G401 (cell line): ENCODE results near the gene KIF18B. TPM values are rescaled to one million over a fixed set of nuclear protein-coding genes. Genes with fewer than 3 reads are reported as not detected.

Experiments used
- DNase-seq: peaks from one replicate; pipeline ENCODE4 v3.0.0-alpha.2; 2015; ENCODE audit warnings: low spot score
- in situ Hi-C: cut with HindIII; loops from 2 replicates; pipeline ENCODE4 v1.10.0; 2016; ENCODE audit warnings: low sequenced_read_pairs, mixed read lengths
- total RNA-seq: library from RNA; depleted of rRNA; stranded (reverse); fragments of >200 nt; shearing (Covaris generic); gene quantifications from 2 replicates; pipeline ENCODE4 v1.2.3, GENCODE V29; 2014

Gene KIF18B
- total RNA-seq, 1 experiment from 2014 or later: 24.4 TPM

DNA sequence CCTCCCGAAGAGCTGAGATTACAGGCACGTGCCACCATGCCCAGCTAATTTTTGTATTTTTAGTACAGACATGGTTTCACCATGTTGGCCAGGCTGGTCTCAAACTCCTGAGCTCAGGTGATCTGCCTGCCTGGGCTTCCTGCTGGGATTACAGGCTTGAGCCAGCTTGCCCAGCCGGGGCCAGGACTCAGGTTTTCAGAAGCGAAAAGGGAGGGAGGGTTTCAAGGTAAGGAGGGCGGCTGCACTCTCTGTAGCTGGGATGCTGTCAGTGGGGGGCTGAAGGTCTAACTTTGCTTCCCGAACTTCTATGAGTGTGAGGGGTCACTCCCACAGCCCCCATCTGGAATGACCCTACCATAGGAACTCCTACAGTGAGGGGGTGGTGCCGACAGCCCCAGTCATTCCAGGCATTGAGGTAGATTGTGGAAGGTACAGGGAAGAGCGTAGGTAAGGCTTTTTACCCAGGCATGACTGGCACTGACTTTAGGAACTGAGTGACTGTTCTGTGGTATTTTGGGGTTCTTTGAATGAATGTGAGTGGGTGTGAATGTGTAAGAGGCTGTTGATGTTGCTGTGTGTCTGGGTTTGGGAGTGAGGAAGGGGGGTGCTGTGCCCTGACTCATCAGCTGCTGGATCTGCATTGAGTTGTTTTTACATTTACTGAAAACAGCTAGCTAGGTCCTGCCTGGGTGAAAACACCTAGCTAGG is 24.4 kb upstream of the KIF18B start:
- no peak for DNase-seq
- in situ Hi-C loops: no loop called here

DNA sequence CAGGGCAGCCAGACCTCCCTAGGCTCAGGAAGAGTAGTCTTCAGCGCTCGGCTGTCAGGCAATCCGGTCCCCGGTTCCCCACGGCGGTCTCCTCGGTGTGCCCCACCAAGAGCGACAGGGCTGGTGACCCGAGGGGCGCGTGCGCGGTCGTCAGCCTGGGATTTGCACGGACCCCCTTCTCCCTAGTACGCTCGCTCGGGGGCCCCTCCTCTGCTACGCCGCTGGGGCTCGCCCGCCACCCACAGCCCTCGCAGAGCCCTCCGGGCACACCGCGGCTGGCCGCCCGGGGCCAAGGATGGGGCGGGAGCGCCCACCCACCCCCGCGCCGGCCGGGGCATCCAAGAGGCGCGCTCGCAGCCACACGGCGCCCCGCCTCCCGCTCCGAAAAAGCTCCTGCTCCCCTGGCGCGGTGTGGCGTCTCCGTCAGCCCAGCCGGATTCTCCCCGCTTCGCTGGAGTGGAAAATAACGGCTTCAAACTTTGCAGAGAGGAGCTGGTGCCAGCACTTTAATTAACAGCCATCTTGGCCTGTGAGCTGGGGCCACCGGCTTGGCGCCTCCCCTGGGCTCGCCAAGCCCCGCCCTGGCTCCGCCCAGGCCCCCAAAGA is 22.7 kb upstream of the KIF18B start:
- in situ Hi-C loops: no loop called here
- peak; percentile 46 for DNase-seq

DNA sequence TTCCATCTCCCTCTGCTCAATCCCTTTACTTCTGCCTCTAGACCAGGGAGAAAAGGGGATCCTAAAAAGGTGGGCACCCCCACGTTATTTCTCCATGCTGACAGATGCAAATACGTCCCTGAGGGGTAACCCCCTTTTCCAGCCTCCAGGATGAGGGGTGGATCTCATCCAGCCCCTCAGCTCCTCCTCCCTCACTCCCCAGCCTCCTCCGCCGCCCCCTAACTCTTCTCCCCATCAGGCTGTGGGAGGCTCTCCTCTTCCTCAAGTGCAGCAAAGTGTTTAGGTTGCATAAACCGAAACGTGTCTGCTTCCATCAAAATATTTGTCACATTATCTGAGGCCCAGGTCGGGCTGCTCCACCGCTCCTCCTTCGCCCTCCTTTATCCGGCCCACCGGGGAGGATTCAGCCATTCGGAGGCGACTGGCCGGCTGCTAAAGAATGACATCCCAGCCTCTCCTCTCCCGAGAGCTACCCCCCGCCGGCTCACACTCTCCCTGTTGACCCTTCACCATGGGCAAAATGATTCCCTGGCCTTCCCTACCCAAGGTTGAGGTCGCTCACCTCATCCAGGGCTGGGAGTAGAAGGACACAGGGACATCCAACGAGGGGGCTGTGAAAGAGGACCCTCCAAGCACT is 21.7 kb upstream of the KIF18B start:
- DNase-seq: no peak
- in situ Hi-C loops: no loop called here

DNA sequence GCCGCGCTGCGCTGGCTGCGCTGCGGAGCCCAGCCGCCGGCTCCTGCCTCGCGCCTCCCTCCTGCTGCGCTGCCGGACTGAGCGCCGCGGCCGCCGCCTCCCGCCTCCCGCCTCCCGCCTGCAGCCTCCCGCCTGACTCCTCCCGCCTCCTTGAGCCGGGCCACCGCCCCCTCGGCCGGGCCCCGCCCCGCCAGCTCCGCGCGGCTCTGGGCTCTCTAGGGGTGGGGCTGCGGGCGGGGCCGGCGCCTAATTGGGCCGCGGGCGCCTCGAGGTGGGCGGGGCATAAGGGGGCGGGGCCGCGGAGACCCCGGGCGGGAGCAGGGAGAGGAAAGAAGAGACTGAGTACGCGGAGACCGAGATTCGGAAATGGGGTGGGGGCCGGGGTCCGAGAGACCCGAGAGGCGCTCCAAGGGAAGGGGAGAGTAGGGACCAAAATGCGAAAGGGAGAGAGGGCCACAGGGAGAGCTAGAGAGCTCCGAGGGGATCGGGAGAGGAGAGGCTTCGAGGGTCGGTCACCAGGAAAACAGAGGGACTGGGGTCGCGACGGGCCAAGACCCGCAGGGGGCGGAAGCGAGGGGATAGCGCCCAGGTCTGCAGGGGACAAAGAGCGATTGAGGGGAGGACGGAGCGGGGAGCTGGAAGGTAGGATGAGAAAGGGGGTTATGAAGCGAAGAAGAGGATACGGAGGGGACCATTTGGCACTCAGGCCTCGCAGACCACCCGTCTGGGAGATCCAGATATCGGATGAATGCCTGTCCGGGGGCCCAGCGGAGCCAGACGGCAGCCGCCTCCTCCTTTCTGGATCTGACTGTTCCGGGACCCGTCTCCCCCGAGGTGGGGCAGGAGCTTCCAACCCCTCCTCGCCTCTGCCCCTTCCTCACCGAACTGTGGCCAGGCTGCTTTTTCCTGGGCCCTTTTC is 20.9 kb upstream of the KIF18B start, which contains the start of gene C1QL1:
Gene C1QL1 (minus strand): TSS at position 79 of the 919 bp plus-strand sequence. CDS start 255 bp downstream, outside the sequence.
- in situ Hi-C loops: no loop called here

DNA sequence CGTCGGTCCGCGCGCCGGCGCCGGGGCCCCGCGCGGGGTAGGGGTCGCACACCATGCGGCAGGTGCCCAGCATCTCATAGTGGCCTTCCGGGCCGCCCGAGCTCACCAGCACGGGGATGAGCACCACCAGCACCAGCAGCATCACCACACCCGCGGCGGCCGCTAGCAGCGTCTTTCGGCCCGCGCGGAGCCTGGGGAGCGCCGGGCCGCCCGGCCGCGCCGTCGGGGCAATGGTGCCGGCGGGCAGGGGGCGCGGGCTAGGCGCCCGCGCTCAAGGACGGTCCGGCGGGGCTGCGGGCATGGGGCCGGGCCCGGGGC is 20.3 kb upstream of the KIF18B start:
- in situ Hi-C loops: no loop called here

More for the DNA sequence above, 20.9 kb upstream of the KIF18B start, which contains the start of gene C1QL1:
- peak; percentile 63 for DNase-seq

DNA sequence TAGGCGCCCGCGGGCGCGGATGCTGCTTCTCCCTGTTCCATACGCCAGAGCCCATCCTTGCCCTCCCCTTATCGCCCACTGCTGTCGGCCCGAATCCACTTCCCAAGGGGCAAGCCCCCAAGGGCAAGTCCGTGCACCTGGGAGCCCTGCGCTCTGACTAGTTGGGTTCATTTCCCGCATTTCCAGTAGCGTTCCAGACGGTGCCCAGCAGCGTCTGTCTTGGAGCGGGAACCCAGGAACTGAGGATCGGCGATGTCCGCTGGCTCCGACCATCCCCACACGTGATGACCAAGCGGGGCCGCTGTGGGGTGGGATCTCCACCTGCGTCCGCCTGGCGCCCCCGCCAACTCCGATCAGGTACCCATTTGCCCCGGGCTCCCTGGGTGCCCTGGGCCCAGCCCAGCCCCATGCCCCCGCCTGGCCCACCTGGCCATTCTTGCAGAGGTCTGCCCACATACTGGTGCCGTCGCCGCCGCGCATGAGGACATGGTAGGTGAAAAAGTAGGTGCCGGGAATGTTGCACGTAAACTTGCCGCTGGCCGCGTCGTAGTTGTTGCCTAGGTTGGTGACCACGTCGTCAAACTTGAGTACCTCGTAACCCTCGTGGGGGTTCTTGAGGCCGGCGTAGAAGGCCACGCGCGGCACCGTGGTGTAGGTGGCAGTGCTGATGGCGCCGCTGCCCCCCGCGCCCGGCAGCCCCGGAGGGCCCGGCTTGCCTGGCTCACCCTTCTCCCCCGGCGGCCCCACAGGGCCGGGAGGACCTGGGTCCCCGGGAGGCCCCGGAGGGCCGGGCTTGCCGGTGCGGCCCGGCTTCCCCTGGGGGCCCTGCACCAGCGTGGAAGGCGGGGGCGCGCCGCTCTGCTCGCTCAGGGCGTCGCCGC is 19.7 kb upstream of the KIF18B start:
- DNase-seq: no peak
- in situ Hi-C loops: no loop called here

More for the DNA sequence above, 20.3 kb upstream of the KIF18B start:
- DNase-seq: no peak

DNA sequence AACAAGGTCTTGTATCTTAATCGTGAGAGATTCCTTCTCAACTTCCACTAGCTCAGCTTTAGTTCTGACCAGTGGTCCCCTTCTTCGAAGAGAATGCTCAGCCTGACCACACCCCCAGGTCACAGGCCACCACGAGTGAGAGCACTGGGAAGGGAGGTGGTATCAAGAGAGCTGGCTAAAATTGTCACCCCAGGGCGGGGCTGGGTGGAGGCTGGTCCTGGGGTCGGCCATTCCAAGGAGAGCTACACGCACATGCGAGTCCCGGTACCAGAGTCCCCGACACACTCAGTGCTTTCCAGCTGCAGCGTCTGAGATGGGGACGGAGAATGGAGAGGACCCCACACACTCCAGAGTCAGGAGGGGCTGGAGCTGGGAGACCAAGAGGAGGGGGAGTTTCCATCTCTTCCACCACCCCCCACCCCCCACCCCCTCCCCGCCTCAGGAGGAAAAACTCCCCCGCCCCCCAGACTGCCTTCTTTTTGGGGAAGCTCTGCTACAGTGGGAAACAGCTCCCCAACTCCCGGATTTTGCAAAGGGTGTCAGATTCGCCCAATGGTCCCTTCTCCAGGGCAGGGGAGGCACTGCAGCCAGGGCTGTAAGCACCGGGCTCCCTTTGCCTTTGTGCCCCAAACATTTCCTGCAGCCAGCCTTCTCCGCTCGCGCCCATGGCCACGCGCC is 18.9 kb upstream of the KIF18B start:
- DNase-seq: no peak
- in situ Hi-C loops: no loop called here

DNA sequence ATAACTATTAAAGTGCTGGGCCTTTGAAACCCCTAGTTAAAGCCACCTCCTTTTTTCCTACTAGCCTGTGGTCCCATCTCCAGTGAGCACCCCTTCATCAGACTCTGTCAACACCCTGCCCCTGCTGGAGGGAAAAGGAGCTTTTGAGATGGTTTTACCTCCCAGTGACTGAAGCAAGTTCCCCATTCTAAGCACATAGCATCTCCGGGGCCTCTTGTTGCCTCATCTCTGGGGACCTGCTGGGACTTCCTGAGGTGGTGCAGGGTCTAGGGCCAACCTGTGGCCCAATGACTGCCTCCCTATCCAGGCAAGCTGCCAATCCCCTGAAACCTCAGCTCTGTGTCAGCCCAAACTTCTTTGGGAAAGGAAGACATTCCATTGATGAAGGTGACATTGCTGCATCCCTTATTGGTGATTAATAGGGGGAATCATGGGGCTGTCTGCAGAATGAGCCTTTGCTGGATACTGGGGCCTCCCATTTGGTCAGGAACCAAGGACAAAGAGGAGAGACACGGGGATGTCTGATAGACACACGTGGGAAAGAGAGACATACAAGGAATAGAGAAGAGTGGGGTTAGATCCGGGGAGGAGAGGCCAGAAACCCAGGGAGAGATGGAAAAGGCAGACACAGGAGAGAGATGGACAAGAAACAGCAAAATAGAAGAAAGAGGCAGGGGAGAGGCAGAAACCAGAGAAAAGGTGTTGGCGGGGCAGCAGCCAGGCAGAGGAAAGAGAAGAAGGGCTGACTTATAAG is 18.1 kb upstream of the KIF18B start:
- DNase-seq: no peak
- in situ Hi-C loops: no loop called here

DNA sequence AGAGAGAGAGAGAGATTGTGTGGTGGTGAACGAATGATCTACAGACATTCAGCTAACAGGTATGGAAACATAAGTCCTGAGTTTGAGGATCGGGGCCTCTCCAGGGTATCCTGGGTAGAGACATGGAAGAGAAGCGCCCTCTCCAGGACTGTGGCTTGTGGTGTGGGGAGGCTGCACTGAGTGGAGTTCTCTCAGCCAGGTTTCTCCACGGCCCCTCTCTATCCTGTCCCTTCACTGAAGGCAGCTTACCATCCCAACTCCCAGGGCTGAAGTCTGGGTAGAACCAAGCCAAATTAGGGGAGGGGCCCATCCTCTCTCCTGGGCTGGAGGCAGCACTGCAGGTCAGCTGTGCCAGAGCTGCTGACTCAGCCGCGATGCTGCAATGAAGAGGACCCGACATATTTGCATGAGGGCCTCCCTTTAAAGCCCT is 14.4 kb upstream of the KIF18B start:
- DNase-seq: no peak
- in situ Hi-C loops: no loop called here

- DNase-seq: no peak
- in situ Hi-C loops: no loop called here
Observed at GRCh38 chr17:44960691-44961090, 13.1 kb upstream of the KIF18B start.

- in situ Hi-C loops: no loop called here
- DNase-seq: no peak
Observed at GRCh38 chr17:44959821-44960531, 12.4 kb upstream of the KIF18B start.

DNA sequence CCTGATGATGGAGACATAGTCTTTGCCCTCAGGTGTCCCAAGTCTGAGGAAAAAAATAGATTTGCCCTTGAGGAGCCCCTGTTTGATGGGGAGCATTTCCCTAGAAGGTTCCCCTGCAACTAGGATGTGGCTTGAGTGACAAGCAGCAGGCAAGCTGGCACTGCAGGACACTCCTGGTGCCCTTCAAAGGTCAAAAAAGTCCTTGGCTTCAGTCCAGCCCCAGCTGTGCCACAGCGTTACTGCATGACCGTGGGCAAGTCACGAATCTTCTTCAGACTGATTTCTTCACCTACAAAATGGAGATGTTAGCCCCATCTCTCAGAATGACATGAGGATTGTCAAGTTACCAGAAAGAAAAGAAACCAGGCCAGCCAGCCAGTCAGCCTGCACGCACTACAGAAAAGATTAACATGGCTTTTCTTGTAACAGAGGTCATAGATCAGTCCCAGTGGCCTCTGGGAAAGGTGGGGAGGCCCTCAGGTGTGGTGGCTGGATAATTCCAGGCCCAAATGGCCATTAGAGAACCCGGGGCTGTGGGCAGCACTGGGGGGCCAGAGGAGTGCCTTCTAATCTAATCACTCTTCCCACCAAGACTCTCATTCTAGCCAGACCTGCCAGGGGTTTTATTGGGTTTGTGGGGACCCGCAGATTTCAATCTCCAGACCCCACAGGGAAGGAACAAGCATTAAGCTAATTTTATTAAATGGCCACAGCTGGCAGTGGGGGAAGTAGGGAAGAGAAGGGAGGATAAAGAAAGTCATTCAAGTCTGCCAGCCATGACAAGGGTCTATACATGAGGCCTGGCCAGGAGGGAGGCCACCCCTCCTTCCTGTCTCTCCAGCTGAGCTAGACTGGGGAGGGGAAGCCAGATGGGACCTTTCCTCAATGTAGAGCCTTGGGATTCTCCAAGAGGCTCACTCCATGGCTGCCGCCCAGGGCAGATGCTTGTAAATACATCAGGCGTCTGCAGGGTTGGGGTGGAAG is 9.7 kb upstream of the KIF18B start:
- in situ Hi-C loops: no loop called here
- DNase-seq: no peak

DNA sequence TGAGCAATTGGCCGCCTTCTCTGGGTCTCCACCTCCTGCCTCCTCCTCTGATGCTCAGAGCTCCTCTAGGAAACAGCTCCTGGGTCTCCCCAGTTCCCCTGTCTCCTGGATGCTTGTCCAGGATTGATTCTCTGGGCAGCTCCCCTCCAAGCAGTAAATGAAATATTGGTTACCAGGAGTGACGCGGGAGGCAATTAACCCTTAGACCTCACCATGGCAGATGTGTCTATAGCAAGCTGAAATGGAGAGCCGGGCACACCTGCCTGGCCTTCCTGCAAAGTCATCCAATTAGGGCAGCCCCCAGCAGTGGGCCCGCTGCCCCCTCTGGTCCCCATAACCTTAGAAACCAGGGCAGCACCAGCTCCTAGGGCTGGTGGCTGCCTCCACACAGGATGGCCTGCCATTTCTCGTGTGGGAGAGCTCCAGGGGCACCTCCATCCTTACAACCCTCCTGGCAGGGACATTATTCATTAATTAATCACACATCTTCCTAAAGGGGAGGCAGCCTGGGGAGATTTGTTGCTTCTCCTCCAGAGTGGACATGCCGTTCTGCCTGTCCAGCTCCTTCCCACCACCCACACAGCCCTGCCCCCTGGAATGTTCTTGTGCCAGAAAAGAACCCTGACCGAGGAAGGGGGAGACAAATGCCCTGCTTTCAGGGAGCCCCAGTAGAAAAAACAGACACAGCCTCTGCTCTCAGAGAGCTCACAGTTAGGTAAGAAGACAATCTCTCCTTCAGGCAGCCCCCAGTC is 8.3 kb upstream of the KIF18B start:
- in situ Hi-C loops: no loop called here
- no peak for DNase-seq

- in situ Hi-C loops: no loop called here
- no peak for DNase-seq
Observed at GRCh38 chr17:44952946-44953475, 5.4 kb upstream of the KIF18B start.

- in situ Hi-C loops: no loop called here
Observed at GRCh38 chr17:44948315-44948795, 782 bp upstream of the KIF18B start.

More at GRCh38 chr17:44948315-44948795, 782 bp upstream of the KIF18B start:
- DNase-seq: no peak
